K562 (cell line): ENCODE results near the gene MKLN1. TPM values are rescaled to one million over a fixed set of nuclear protein-coding genes. Genes with fewer than 3 reads are reported as not detected.

Experiments
- ATAC-seq: fragments of 200-7000 bp; cut with Tn5 transposase; 3 replicates; pipeline ENCODE4 v1.9.1; 2020; ENCODE audit warnings: moderate library complexity
- BruUV-seq: library from RNA; stranded (reverse); fragments of 400-500 nt; replicated peaks from 2 replicates; lab custom pipeline; 2021; lab: Mats Ljungman, UMichigan
- CTCF ChIA-PET: fragments of 300-600 bp; formaldehyde crosslinking; extraction: SDS; loops from one replicate; lab custom pipeline; 2021; ENCODE audit warnings: low intra/inter-chr PET ratio; lab: Yijun Ruan, JAX
- POLR2A ChIA-PET: fragments of 300-600, 350-650 bp; sonication (Branson Sonifier 250); formaldehyde crosslinking; extraction: SDS; loops from one replicate; lab custom pipeline; 2021; ENCODE audit warnings: antibody characterized with exemption, inconsistent platforms; lab: Yijun Ruan, JAX
- DNase-seq, 4 experiments: peaks; one replicate each; pipeline versions ENCODE4 v3.0.0 to v3.0.0-alpha.2; 2011 to 2018; ENCODE audit warnings: low spot score in 3 of 4, mixed read lengths in 3 of 4; ENCODE audit errors: extremely low read depth in 1 of 4
- FAIRE-seq: peaks from 2 replicates; lab custom pipeline; 2011; peaks lifted over from hg19 to GRCh38; lab: Jason Lieb, UNC
- H2AFZ ChIP-seq: 2 replicates; pipeline ENCODE4 v1.6.0; 2011; ENCODE audit warnings: low read depth, low read length, control low read depth, inconsistent platforms
- H3K27ac ChIP-seq: fragments of 200-600 bp; 3 replicates; pipeline ENCODE4 v1.8.0; 2011; ENCODE audit warnings: low read depth, mild to moderate bottlenecking, control low read depth, inconsistent platforms, low read length, moderate library complexity, mixed read lengths; ENCODE audit errors: extremely low read depth
- H3K27me3 ChIP-seq, 2 experiments: fragments of 300-600 bp in 1 of 2; 2 replicates in 1 of 2; 3 replicates in 1 of 2; pipeline versions ENCODE4 v1.6.0 to v1.8.0; 2011; ENCODE audit warnings: inconsistent platforms in 2 of 2, low read length in 2 of 2, mild to moderate bottlenecking in 1 of 2, mixed read lengths in 1 of 2, moderate library complexity in 1 of 2; ENCODE audit not compliant: control insufficient read depth in 2 of 2, insufficient read depth in 2 of 2
- H3K36me3 ChIP-seq: fragments of 300-600 bp; 3 replicates; pipeline ENCODE4 v1.8.0; 2011; ENCODE audit warnings: mild to moderate bottlenecking, low read length, inconsistent platforms; ENCODE audit not compliant: control insufficient read depth, insufficient read depth
- H3K4me1 ChIP-seq, 2 experiments: fragments of 200-600 bp in 1 of 2; replicated peaks in 1 of 2; 2 replicates in 1 of 2; 3 replicates in 1 of 2; pipeline versions ENCODE4 v1.5.1 to v1.8.0; 2011; ENCODE audit warnings: inconsistent platforms in 2 of 2, low read length in 2 of 2, mild to moderate bottlenecking in 1 of 2, mixed read lengths in 1 of 2, moderate library complexity in 1 of 2; ENCODE audit not compliant: control insufficient read depth in 2 of 2, insufficient read depth in 2 of 2
- H3K4me2 ChIP-seq: 2 replicates; pipeline ENCODE4 v1.6.1; 2011; ENCODE audit warnings: low read length, control low read depth, inconsistent platforms, mixed read lengths; ENCODE audit not compliant: insufficient read depth
- H3K4me3 ChIP-seq: fragments of 200-600 bp; sonication (generic), shearing (Covaris generic); 2 replicates; pipeline ENCODE4 v1.5.1; 2016; ENCODE audit warnings: control low read depth, inconsistent platforms
- H3K79me2 ChIP-seq: fragments of 200-600 bp; 3 replicates; pipeline ENCODE4 v1.8.0; 2011; ENCODE audit warnings: low read length, inconsistent platforms; ENCODE audit not compliant: control insufficient read depth, insufficient read depth
- H3K9ac ChIP-seq, 2 experiments: 2 replicates each; pipeline versions ENCODE4 v1.6.0 to v1.6.1; 2011; ENCODE audit warnings: low read depth in 2 of 2, low read length in 2 of 2, control low read depth in 1 of 2, inconsistent platforms in 1 of 2, mild to moderate bottlenecking in 1 of 2, mixed read lengths in 1 of 2; ENCODE audit not compliant: insufficient read depth in 1 of 2
- H3K9me1 ChIP-seq: one replicate; pipeline ENCODE4 v1.6.0; 2011; ENCODE audit warnings: inconsistent platforms, mild to moderate bottlenecking, low read length, moderate library complexity; ENCODE audit not compliant: control insufficient read depth, insufficient read depth
- H3K9me3 ChIP-seq: replicated peaks from 2 replicates; pipeline ENCODE4 v1.5.1; 2011; ENCODE audit warnings: low read depth, low read length, inconsistent platforms; ENCODE audit not compliant: control insufficient read depth, insufficient read depth
- H4K20me1 ChIP-seq: replicated peaks from 2 replicates; pipeline ENCODE4 v1.6.1; 2011; ENCODE audit warnings: low read length, inconsistent platforms, mixed read lengths; ENCODE audit not compliant: control insufficient read depth, insufficient read depth
- BHLHE40 ChIP-seq: IDR thresholded peaks from 2 replicates; pipeline ENCODE4 v1.6.1; 2011; ENCODE audit warnings: low read length, improper control_type of control experiment
- NFE2L1 ChIP-seq: fragments of 450-650 bp; IDR thresholded peaks from 2 replicates; pipeline ENCODE4 v1.6.1; 2016; ENCODE audit warnings: missing genetic modification characterization, low read depth, mild to moderate bottlenecking, missing compliant biosample characterization, moderate library complexity, borderline replicate concordance
- NFYB ChIP-seq: IDR thresholded peaks from 2 replicates; pipeline ENCODE4 v1.6.1; 2011; ENCODE audit warnings: mild to moderate bottlenecking, moderate library complexity; ENCODE audit not compliant: insufficient read length; ENCODE audit errors: extremely low read depth
- PKNOX1 ChIP-seq: fragments of 450-650 bp; IDR thresholded peaks from 2 replicates; pipeline ENCODE4 v1.6.1; 2016
- SMAD1 ChIP-seq: fragments of 150-350 bp; IDR thresholded peaks from 2 replicates; pipeline ENCODE4 v1.6.1; 2014; ENCODE audit warnings: low read length, low read depth; ENCODE audit not compliant: partially characterized antibody
- WGBS: fragments of 100-300 bp; shearing (Covaris generic); methylation state at CpG from one replicate; pipeline ENCODE4 v1.1.6; 2016; ENCODE audit warnings: low coverage, mixed read lengths; ENCODE audit not compliant: insufficient coverage; ENCODE audit errors: missing lambda C conversion rate; 5-methylcytosine and 5-hydroxymethylcytosine counted together
- in situ Hi-C: fragments of 300-500 bp; cut with MboI; formaldehyde crosslinking; loops from 4 replicates; pipeline ENCODE4 v1.15.0; 2018; ENCODE audit warnings: inconsistent platforms, mixed read lengths
- intact Hi-C: fragments of 100-400 bp; cut with micrococcal nuclease; formaldehyde crosslinking; loops from 2 replicates; pipeline ENCODE4 v1.14.2; 2022
- polyA plus RNA-seq, 8 experiments: library from polyadenylated mRNA; depleted of rRNA in 4 of 8; stranded (reverse) in 5 of 8; unstranded in 3 of 8; fragments of >200 nt; fragmentation: Nextera tagmentation in 2 of 8; fragmentation: Illumina TruSeq in 1 of 8; extraction: Ambion mirVana in 2 of 8; extraction: Trizol in 1 of 8; gene quantifications; 2 replicates each; pipeline versions ENCODE4 v1.2.1 to v1.2.3, GENCODE V29; 2011 to 2014; ENCODE audit warnings: inconsistent platforms in 1 of 8, missing spikeins in 1 of 8
- total RNA-seq, 7 experiments: library from RNA; depleted of rRNA in 6 of 7; stranded (reverse); fragments of >200 nt in 6 of 7; fragmentation: Illumina TruSeq in 2 of 7; extraction: Trizol in 2 of 7; gene quantifications; 2 replicates each; pipeline versions ENCODE4 v1.2.1 to v1.2.3, GENCODE V29; 2011 to 2021; ENCODE audit warnings: low replicate concordance in 1 of 7
- TF ChIP-seq, protein P1 (sequence below): fragments of 450-650 bp; IDR thresholded peaks from 2 replicates; pipeline ENCODE4 v1.6.1; 2016; ENCODE audit warnings: borderline replicate concordance

MKLN1 gene
- total and polyA plus RNA-seq, 9 of the 15 experiments (the other 6 are each of a cell fraction or from before 2014, with no cell fraction given), result 18.6 to 80.4 (median 56.0) TPM

- Histone ChIP-seq H3K9me3 (no peaks in the 10 kb centered on the region; the same call in 1 of the 2 replicates), H3K27me3 (no peaks in the 10 kb centered on the region), H3K79me2 (no peaks in the 10 kb centered on the region), H3K4me3 (no peak overlapping the region), H3K9me1 (no peaks in the 10 kb centered on the region), H3K9ac (no peak overlapping the region), H2AFZ (no peak overlapping the region), H3K27ac (no peak overlapping the region), H3K4me1 (no peaks in the 10 kb centered on the region), H3K4me2 (no peak overlapping the region), H4K20me1 (no peaks in the 10 kb centered on the region), H3K36me3 (no peaks in the 10 kb centered on the region)
- ATAC-seq (no peak), FAIRE-seq (no peak), DNase-seq (no peak)
- ChIA-PET CTCF (no interaction called here), POLR2A (interaction anchor here (1.2 kb wide), 1 partner anchor 130 kb away, joined by 3 read pairs; no protein-coding TSS in a partner anchor)
- in situ Hi-C loops, result no loop called here
- WGBS, result 26% methylated on average over 1 of the region's 1 CpG
- TF ChIP-seq, protein P1, sequence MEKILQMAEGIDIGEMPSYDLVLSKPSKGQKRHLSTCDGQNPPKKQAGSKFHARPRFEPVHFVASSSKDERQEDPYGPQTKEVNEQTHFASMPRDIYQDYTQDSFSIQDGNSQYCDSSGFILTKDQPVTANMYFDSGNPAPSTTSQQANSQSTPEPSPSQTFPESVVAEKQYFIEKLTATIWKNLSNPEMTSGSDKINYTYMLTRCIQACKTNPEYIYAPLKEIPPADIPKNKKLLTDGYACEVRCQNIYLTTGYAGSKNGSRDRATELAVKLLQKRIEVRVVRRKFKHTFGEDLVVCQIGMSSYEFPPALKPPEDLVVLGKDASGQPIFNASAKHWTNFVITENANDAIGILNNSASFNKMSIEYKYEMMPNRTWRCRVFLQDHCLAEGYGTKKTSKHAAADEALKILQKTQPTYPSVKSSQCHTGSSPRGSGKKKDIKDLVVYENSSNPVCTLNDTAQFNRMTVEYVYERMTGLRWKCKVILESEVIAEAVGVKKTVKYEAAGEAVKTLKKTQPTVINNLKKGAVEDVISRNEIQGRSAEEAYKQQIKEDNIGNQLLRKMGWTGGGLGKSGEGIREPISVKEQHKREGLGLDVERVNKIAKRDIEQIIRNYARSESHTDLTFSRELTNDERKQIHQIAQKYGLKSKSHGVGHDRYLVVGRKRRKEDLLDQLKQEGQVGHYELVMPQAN, result no peak
- TF ChIP-seq SMAD1 (no peak), NFE2L1 (tag) (no peak), NFYB (no peak), BHLHE40 (no peak), PKNOX1 (no peak)
- no TSS peak for BruUV-seq
- intact Hi-C loops, result no loop called here
Observed at GRCh38 chr7:131307627-131308026, 20.0 kb upstream of the MKLN1 start.
